Measurements from ENCODE around the gene MYRIP.

The MYRIP gene

GRCh38 chr3:39971559-39972031, 162.2 kb downstream of the MYRIP start:
- Histone ChIP-seq H3K9me2 (replicated peaks; ENCODE audit: control insufficient read depth, low read length) (no peaks in the 10 kb centered on the region), H3K4me1 (ENCODE audit: control insufficient read depth, low read length) (no peaks in the 10 kb centered on the region), H3K4me2 (ENCODE audit: low read length) (no peak overlapping the region), H3K36me3 (ENCODE audit: control insufficient read depth, low read length) (no peaks in the 10 kb centered on the region), H3K4me3 (ENCODE audit: low read length) (no peak overlapping the region), H3K27ac (ENCODE audit: low read depth, low read length) (no peak overlapping the region), H4K20me1 (ENCODE audit: control insufficient read depth, insufficient read depth, low read depth, low read length) (no peaks in the 10 kb centered on the region), H3K79me2 (ENCODE audit: control insufficient read depth, low read length) (no peaks in the 10 kb centered on the region), H3K9me3 (ENCODE audit: control insufficient read depth, insufficient read depth, low read length) (no peaks in the 10 kb centered on the region), H3K27me3 (ENCODE audit: control insufficient read depth, low read length) (no peaks in the 10 kb centered on the region), H3F3A (ENCODE audit: control insufficient read depth, insufficient read depth) (no peaks in the 10 kb centered on the region)
- TF ChIP-seq, protein P1, sequence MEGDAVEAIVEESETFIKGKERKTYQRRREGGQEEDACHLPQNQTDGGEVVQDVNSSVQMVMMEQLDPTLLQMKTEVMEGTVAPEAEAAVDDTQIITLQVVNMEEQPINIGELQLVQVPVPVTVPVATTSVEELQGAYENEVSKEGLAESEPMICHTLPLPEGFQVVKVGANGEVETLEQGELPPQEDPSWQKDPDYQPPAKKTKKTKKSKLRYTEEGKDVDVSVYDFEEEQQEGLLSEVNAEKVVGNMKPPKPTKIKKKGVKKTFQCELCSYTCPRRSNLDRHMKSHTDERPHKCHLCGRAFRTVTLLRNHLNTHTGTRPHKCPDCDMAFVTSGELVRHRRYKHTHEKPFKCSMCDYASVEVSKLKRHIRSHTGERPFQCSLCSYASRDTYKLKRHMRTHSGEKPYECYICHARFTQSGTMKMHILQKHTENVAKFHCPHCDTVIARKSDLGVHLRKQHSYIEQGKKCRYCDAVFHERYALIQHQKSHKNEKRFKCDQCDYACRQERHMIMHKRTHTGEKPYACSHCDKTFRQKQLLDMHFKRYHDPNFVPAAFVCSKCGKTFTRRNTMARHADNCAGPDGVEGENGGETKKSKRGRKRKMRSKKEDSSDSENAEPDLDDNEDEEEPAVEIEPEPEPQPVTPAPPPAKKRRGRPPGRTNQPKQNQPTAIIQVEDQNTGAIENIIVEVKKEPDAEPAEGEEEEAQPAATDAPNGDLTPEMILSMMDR (IDR thresholded peaks at IDR 0.05; ENCODE audit: low read depth, low read length, poor library complexity, severe bottlenecking), result no peak
- TF ChIP-seq EZH2phosphoT487 (IDR thresholded peaks at IDR 0.05; ENCODE audit: borderline replicate concordance, low read length), result no peak

GRCh38 chr3:39972508-39972907, 163.1 kb downstream of the MYRIP start:
- Histone ChIP-seq H3K9me2 (replicated peaks; ENCODE audit: control insufficient read depth, low read length) (no peaks in the 10 kb centered on the region), H3F3A (ENCODE audit: control insufficient read depth, insufficient read depth) (no peaks in the 10 kb centered on the region), H3K4me3 (ENCODE audit: low read length) (no peak overlapping the region), H3K4me2 (ENCODE audit: low read length) (no peak overlapping the region), H3K4me1 (ENCODE audit: control insufficient read depth, low read length) (no peaks in the 10 kb centered on the region), H4K20me1 (ENCODE audit: control insufficient read depth, insufficient read depth, low read depth, low read length) (no peaks in the 10 kb centered on the region), H3K27me3 (ENCODE audit: control insufficient read depth, low read length) (no peaks in the 10 kb centered on the region), H3K79me2 (ENCODE audit: control insufficient read depth, low read length) (no peaks in the 10 kb centered on the region), H3K27ac (ENCODE audit: low read depth, low read length) (no peak overlapping the region), H3K36me3 (ENCODE audit: control insufficient read depth, low read length) (no peaks in the 10 kb centered on the region), H3K9me3 (ENCODE audit: control insufficient read depth, insufficient read depth, low read length) (no peaks in the 10 kb centered on the region)
- TF ChIP-seq, protein P1 (IDR thresholded peaks at IDR 0.05; ENCODE audit: low read depth, low read length, poor library complexity, severe bottlenecking), result no peak
- TF ChIP-seq EZH2phosphoT487 (IDR thresholded peaks at IDR 0.05; ENCODE audit: borderline replicate concordance, low read length), result no peak

- Histone ChIP-seq H3K4me2 (ENCODE audit: low read length) (no peak overlapping the region), H3K79me2 (ENCODE audit: control insufficient read depth, low read length) (no peaks in the 10 kb centered on the region), H3K4me3 (ENCODE audit: low read length) (no peak overlapping the region), H4K20me1 (ENCODE audit: control insufficient read depth, insufficient read depth, low read depth, low read length) (no peaks in the 10 kb centered on the region), H3K27me3 (ENCODE audit: control insufficient read depth, low read length) (no peaks in the 10 kb centered on the region), H3K9me2 (replicated peaks; ENCODE audit: control insufficient read depth, low read length) (no peaks in the 10 kb centered on the region), H3K27ac (ENCODE audit: low read depth, low read length) (no peak overlapping the region), H3F3A (ENCODE audit: control insufficient read depth, insufficient read depth) (no peaks in the 10 kb centered on the region), H3K4me1 (ENCODE audit: control insufficient read depth, low read length) (no peaks in the 10 kb centered on the region), H3K9me3 (ENCODE audit: control insufficient read depth, insufficient read depth, low read length) (no peaks in the 10 kb centered on the region), H3K36me3 (ENCODE audit: control insufficient read depth, low read length) (no peaks in the 10 kb centered on the region)
- TF ChIP-seq EZH2phosphoT487 (IDR thresholded peaks at IDR 0.05; ENCODE audit: borderline replicate concordance, low read length), result no peak
- TF ChIP-seq, protein P1 (IDR thresholded peaks at IDR 0.05; ENCODE audit: low read depth, low read length, poor library complexity, severe bottlenecking), result no peak
Measured at GRCh38 chr3:39977058-39977794, 167.8 kb downstream of the MYRIP start.

Data from DOHH2 (cell line).